Measurements from ENCODE around the gene CUTA.

Gene CUTA

DNA sequence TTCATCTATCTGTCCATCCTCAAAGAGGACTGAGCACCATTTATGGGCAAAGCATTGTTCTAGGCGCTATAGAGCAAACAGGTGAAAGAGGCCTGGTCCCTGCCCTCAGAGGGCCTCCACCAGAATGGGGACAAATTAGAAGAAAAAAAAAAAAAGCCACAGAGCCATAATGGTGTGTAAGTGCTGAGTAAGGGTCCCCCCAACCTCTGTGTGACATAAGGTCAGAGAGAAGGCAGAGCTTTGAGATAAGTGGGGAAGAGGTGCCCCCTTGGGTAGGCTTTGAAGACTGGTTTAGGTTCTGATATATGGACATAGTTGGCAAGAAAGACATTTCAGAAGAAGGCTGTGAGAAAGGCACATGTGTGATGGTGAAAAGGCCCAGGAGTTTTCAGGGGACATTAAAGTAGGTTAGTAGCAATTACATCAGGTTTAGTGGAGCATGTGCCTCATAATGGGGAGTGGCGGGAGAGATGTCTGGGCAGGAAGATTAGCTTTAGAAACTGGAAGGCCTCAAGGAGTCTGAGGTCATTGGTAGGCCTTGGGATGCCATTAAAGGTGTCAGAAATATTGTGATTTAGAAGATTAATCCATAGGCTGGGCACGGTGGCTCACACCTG is 21.2 kb upstream of the CUTA start:
- TF ChIP-seq, protein P1, sequence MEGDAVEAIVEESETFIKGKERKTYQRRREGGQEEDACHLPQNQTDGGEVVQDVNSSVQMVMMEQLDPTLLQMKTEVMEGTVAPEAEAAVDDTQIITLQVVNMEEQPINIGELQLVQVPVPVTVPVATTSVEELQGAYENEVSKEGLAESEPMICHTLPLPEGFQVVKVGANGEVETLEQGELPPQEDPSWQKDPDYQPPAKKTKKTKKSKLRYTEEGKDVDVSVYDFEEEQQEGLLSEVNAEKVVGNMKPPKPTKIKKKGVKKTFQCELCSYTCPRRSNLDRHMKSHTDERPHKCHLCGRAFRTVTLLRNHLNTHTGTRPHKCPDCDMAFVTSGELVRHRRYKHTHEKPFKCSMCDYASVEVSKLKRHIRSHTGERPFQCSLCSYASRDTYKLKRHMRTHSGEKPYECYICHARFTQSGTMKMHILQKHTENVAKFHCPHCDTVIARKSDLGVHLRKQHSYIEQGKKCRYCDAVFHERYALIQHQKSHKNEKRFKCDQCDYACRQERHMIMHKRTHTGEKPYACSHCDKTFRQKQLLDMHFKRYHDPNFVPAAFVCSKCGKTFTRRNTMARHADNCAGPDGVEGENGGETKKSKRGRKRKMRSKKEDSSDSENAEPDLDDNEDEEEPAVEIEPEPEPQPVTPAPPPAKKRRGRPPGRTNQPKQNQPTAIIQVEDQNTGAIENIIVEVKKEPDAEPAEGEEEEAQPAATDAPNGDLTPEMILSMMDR (IDR thresholded peaks at IDR 0.05): no peak
- peaks cover 45 to 82% (median 68%) of the 10 kb centered on the region in 3 donors for H3K36me3 ChIP-seq
- H3K4me3 ChIP-seq: no peak overlapping the region
- no peaks in the 10 kb centered on the region for H3K9me3 ChIP-seq
- peaks cover 0 to 2% (median 0%) of the 10 kb centered on the region in 4 donors for H3K4me1 ChIP-seq
- DNase-seq: no peak
- H3K27ac ChIP-seq: no peak overlapping the region
- no peaks in the 10 kb centered on the region for H3K27me3 ChIP-seq
- intact Hi-C loops (cut with DNase I; ENCODE audit: low total_unique reads): no loop called here

DNA sequence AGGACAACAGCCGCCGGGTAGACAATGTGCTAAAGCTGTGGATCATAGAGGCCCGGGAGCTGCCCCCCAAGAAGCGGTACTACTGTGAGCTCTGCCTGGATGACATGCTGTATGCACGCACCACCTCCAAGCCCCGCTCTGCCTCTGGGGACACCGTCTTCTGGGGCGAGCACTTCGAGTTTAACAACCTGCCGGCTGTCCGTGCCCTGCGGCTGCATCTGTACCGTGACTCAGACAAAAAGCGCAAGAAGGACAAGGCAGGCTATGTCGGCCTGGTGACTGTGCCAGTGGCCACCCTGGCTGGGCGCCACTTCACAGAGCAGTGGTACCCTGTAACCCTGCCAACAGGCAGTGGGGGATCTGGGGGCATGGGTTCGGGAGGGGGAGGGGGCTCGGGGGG is 19.8 kb upstream of the CUTA start:
- intact Hi-C loops (cut with DNase I; ENCODE audit: low total_unique reads): no loop called here
- TF ChIP-seq, protein P1 (IDR thresholded peaks at IDR 0.05): no peak
- Histone ChIP-seq H3K36me3 (peaks cover 33 to 77% (median 54%) of the 10 kb centered on the region in 3 donors), H3K9me3 (no peaks in the 10 kb centered on the region), H3K4me3 (no peak overlapping the region), H3K27ac (no peak overlapping the region), H3K27me3 (no peaks in the 10 kb centered on the region), H3K4me1 (peaks cover 0 to 14% (median 11%) of the 10 kb centered on the region in 4 donors)
- no peak for DNase-seq

DNA sequence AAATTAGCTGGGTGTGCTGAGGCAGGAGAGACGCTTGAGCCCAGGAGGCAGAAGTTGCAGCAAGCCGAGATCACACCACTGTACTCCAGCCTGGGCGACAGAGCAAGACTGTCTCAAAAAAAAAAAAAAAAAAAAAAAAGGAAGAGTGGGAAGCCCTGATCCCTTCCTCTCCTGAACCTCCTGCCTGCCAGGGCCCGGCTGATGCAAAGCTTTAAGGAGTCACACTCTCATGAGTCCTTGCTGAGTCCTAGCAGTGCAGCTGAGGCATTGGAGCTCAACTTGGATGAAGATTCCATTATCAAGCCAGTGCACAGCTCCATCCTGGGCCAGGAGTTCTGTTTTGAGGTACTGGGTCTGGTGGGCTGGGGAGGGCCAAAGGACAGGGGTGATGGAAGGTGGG is 17.1 kb upstream of the CUTA start:
- peak in 1 of 2 donors; percentile 37 for DNase-seq
- H3K27ac ChIP-seq: no peak overlapping the region
- peaks cover 26 to 50% (median 35%) of the 10 kb centered on the region in 3 donors for H3K36me3 ChIP-seq
- no peaks in the 10 kb centered on the region for H3K9me3 ChIP-seq
- H3K4me1 ChIP-seq: peaks cover 0 to 37% (median 27%) of the 10 kb centered on the region in 4 donors
- intact Hi-C loops (cut with DNase I; ENCODE audit: low total_unique reads): no loop called here
- no peaks in the 10 kb centered on the region for H3K27me3 ChIP-seq
- TF ChIP-seq, protein P1 (IDR thresholded peaks at IDR 0.05): no peak
- H3K4me3 ChIP-seq: no peak overlapping the region

DNA sequence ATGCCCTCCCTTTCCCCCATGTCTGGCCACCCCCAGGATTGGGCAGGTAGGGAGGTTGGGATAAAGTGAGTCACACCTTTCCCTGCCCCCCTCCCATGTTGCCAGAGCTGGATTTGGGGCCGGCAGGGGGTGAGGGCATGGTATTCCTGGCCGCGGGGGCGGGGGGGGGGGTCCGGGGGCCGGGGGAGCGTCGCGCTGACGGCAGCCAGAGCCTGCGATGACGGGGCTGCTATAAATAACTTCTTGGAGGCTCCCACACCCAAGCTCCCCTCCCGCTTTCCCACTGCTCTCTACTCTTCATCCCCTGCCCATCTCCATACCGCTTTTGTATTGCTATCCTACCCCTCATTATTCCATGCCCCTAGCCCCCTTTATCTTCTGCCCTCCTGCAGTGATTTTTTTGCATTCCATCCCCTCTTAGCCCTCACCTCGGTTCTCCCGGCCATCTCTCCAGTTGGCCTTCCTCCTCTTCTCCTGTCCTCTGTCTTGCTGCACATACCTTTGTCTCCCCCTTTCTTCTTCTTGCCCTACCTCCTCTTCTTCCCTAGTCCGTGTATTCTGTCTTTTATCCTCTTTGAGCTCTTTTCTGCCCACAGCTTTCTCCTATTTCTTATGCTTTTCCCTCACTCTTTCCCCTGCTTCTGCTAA is 15.8 kb upstream of the CUTA start:
- intact Hi-C loops (cut with DNase I; ENCODE audit: low total_unique reads): no loop called here
- H3K27ac ChIP-seq: peak overlapping the region; percentile 52 to 54
- no peaks in the 10 kb centered on the region for H3K27me3 ChIP-seq
- H3K36me3 ChIP-seq: peaks cover 26 to 46% (median 33%) of the 10 kb centered on the region in 3 donors
- H3K4me3 ChIP-seq: no peak overlapping the region
- peak in 1 of 2 donors; percentile 79 for DNase-seq
- peaks cover 0 to 43% (median 32%) of the 10 kb centered on the region in 4 donors for H3K4me1 ChIP-seq
- TF ChIP-seq, protein P1 (IDR thresholded peaks at IDR 0.05): no peak
- no peaks in the 10 kb centered on the region for H3K9me3 ChIP-seq

DNA sequence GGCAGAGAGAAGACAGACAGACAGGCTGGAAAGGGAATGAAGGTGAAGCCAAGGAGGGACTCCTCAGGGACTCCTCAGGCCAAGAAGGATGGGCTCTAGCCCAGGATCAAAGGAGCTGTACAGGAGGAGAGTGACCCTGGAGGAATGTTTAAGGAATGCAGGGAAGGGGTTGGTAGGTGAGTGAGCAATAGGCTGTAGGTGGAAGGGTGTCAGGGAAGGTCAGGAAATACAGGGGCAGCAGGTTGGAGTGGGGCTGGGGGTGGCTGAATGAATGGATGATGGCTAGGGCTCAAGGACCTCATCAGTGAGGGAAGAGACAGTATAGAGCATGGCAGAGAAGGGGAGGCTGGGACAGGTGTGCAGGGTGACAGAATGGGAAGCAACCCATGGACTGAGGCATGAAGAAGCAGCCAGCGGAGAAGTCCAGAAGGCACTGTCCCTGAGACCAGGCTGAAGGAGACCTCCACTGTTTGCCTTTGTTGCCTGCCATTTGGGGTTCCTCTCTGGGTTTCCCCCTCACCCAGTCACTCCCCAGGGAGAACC is 15.2 kb upstream of the CUTA start:
- Histone ChIP-seq H3K27me3 (no peaks in the 10 kb centered on the region), H3K9me3 (no peaks in the 10 kb centered on the region), H3K4me1 (peaks cover 0 to 49% (median 37%) of the 10 kb centered on the region in 4 donors), H3K36me3 (peaks cover 23 to 40% (median 27%) of the 10 kb centered on the region in 3 donors), H3K4me3 (no peak overlapping the region), H3K27ac (peak overlapping the region; percentile 52 to 54)
- intact Hi-C loops (cut with DNase I; ENCODE audit: low total_unique reads): no loop called here
- peak in 1 of 2 donors; percentile 31 for DNase-seq
- TF ChIP-seq, protein P1 (IDR thresholded peaks at IDR 0.05): no peak

All from tibial artery (tissue), 4 donors.